ENCODE measurements around the gene CDC45. TPM values are rescaled to one million over a fixed set of nuclear protein-coding genes. Genes with fewer than 3 reads are reported as not detected.

CDC45 gene
- total RNA-seq, 2 experiments from 2014 or later: 80.2 to 83.0 TPM

DNA sequence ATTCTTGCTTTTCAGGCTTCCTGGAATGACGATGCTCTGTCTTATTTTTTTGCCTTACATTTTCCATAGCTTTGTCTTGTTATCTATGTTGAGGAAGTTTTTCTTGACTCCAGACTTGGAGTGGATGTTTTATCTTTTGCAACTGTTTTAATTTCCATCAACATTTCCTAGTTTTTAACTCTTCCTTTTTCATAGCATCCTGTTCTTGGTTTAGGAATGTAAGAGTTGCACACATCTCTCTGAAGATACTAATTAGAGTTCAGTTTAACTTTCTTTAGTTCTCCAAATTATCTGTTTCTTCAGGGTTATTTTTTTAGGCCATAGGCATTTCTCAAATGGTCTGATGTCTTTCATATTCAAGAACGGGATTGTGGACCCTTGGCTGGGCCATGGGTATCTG lies 34.1 kb downstream of the CDC45 start:
- ChIA-PET CTCF (ENCODE audit: unreplicated experiment) (no interaction called here), POLR2A (no interaction called here)

DNA sequence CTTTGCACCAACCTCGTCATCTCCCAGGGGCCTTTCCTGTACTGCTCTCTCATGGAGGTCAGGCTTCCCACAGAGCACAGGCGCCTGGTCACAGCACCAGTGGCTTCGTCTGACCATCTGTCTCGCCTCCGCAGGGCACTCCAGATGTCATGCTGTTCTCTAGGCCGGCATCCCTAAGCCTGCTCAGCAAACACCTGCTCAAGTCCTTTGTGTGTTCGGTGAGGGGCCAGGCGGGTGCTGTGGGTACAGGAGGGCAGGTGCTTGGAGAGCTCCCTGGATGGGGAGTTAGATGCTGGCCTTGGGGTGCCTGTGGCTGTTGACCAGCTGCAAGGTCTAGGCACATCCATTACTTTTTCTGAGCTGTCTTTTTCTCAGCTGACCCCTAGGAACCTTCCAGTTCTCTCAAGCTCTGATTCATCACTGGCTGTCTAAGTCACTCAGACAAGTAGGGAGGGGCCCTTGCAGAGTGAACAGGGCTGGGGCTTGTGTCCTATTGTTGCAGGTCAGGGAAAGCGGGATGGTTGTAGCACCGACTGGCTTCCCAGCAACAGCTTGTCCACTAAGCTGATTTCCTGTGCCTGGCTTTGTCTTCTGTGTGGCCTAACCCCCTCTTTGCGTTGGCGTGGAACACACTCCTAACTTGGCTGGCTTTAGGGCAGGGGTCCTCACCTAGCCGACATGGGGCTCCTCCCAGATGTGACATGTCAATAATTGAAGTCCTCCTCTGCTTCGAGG lies 35.3 kb downstream of the CDC45 start:
- TF ChIP-seq, protein P1, sequence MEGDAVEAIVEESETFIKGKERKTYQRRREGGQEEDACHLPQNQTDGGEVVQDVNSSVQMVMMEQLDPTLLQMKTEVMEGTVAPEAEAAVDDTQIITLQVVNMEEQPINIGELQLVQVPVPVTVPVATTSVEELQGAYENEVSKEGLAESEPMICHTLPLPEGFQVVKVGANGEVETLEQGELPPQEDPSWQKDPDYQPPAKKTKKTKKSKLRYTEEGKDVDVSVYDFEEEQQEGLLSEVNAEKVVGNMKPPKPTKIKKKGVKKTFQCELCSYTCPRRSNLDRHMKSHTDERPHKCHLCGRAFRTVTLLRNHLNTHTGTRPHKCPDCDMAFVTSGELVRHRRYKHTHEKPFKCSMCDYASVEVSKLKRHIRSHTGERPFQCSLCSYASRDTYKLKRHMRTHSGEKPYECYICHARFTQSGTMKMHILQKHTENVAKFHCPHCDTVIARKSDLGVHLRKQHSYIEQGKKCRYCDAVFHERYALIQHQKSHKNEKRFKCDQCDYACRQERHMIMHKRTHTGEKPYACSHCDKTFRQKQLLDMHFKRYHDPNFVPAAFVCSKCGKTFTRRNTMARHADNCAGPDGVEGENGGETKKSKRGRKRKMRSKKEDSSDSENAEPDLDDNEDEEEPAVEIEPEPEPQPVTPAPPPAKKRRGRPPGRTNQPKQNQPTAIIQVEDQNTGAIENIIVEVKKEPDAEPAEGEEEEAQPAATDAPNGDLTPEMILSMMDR (conservative IDR thresholded peaks at IDR 0.05; ENCODE audit: low read length): no peak
- TF ChIP-seq EZH2phosphoT487 (IDR thresholded peaks at IDR 0.05; ENCODE audit: borderline replicate concordance, low read depth, low read length): no peak
- BruUV-seq (replicated peaks): no TSS peak
- intact Hi-C loops (cut with micrococcal nuclease; ENCODE audit: unreplicated experiment): no loop called here

More for the DNA sequence above, 34.1 kb downstream of the CDC45 start:
- H4K20me1 ChIP-seq (ENCODE audit: insufficient read depth, low read length): no peaks in the 10 kb centered on the region
- no peaks in the 10 kb centered on the region for H3K79me2 ChIP-seq (ENCODE audit: insufficient read depth, low read depth, low read length)
- no peak for DNase-seq (ENCODE audit: low spot score)
- H3K4me3 ChIP-seq (ENCODE audit: low read depth, low read length, poor library complexity, severe bottlenecking): no peak overlapping the region
- no peak overlapping the region for H2AFZ ChIP-seq (ENCODE audit: low read length)
- H3K36me3 ChIP-seq (ENCODE audit: insufficient read depth, low read length): peaks cover 98% of the 10 kb centered on the region
- no peaks in the 10 kb centered on the region for H3K9me3 ChIP-seq (ENCODE audit: low read length)
- H3K4me1 ChIP-seq (ENCODE audit: insufficient read depth, low read length, poor library complexity, severe bottlenecking): no peaks in the 10 kb centered on the region
- no TSS peak for BruUV-seq (replicated peaks)
- H3K4me2 ChIP-seq (ENCODE audit: low read length): no peak overlapping the region
- no peaks in the 10 kb centered on the region for H3K9me2 ChIP-seq (ENCODE audit: insufficient read depth, low read length)
- intact Hi-C loops (cut with micrococcal nuclease; ENCODE audit: unreplicated experiment): no loop called here
- no peak overlapping the region for H3K27ac ChIP-seq (ENCODE audit: low read depth, low read length, poor library complexity, severe bottlenecking)
- TF ChIP-seq EZH2phosphoT487 (IDR thresholded peaks at IDR 0.05; ENCODE audit: borderline replicate concordance, low read depth, low read length): no peak
- TF ChIP-seq, protein P1 (conservative IDR thresholded peaks at IDR 0.05; ENCODE audit: low read length): no peak

DNA sequence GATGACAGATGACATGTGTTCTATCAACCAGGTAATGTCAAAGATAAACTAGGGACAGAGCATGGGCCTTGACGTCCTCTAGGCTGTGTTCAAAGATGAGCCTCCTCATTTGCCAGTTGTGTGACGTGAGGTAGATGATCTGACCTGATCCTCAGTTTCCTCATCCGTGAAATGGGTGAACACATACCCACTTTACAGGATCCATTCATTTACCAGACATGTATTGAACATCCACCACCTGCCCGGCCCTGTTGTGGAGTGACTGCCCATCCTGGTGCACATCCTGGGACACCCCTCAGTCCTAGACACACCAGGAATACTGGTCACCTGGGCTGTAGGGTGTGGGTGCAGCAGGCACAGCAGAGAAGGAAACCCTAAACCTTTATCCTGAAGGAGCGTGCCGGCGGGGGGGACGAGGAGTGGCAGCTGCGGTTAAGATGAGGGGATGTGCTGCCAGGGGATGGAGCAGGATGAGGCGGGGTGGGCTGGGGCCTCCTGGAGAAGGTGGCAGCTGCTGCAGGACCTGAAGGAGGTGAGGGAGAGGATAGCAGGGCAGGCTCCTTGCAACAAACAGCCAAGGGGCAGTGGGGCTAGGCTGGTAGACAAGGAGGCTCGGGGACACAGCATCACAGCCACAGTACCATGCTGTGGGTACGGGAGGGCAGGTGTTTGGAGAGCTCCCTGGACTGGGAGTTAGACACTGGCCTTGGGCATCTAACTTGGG lies 36.1 kb downstream of the CDC45 start:
- Histone ChIP-seq H3K9me2 (ENCODE audit: insufficient read depth, low read length) (no peaks in the 10 kb centered on the region), H3K4me1 (ENCODE audit: insufficient read depth, low read length, poor library complexity, severe bottlenecking) (no peaks in the 10 kb centered on the region), H3K9me3 (ENCODE audit: low read length) (no peaks in the 10 kb centered on the region), H2AFZ (ENCODE audit: low read length) (no peak overlapping the region), H3K36me3 (ENCODE audit: insufficient read depth, low read length) (peaks cover 96% of the 10 kb centered on the region), H4K20me1 (ENCODE audit: insufficient read depth, low read length) (no peaks in the 10 kb centered on the region), H3K27ac (ENCODE audit: low read depth, low read length, poor library complexity, severe bottlenecking) (no peak overlapping the region), H3K4me2 (ENCODE audit: low read length) (no peak overlapping the region), H3K4me3 (ENCODE audit: low read depth, low read length, poor library complexity, severe bottlenecking) (no peak overlapping the region), H3K79me2 (ENCODE audit: insufficient read depth, low read depth, low read length) (no peaks in the 10 kb centered on the region)
- no peak for DNase-seq (ENCODE audit: low spot score)
- ChIA-PET POLR2A (no interaction called here), CTCF (ENCODE audit: unreplicated experiment) (no interaction called here)
- BruUV-seq (replicated peaks): no TSS peak
- TF ChIP-seq EZH2phosphoT487 (IDR thresholded peaks at IDR 0.05; ENCODE audit: borderline replicate concordance, low read depth, low read length): no peak
- TF ChIP-seq, protein P1 (conservative IDR thresholded peaks at IDR 0.05; ENCODE audit: low read length): no peak
- intact Hi-C loops (cut with micrococcal nuclease; ENCODE audit: unreplicated experiment): no loop called here

More for the DNA sequence above, 35.3 kb downstream of the CDC45 start:
- no peak overlapping the region for H3K4me3 ChIP-seq (ENCODE audit: low read depth, low read length, poor library complexity, severe bottlenecking)
- no peak overlapping the region for H2AFZ ChIP-seq (ENCODE audit: low read length)
- H3K9me2 ChIP-seq (ENCODE audit: insufficient read depth, low read length): no peaks in the 10 kb centered on the region
- no peaks in the 10 kb centered on the region for H4K20me1 ChIP-seq (ENCODE audit: insufficient read depth, low read length)
- no peak overlapping the region for H3K27ac ChIP-seq (ENCODE audit: low read depth, low read length, poor library complexity, severe bottlenecking)
- no peaks in the 10 kb centered on the region for H3K9me3 ChIP-seq (ENCODE audit: low read length)
- ChIA-PET CTCF (ENCODE audit: unreplicated experiment) (interaction anchor here (0.6 kb wide), 1 partner anchor 359 kb away, joined by 4 read pairs; no protein-coding TSS in a partner anchor), POLR2A (no interaction called here)
- peaks cover 97% of the 10 kb centered on the region for H3K36me3 ChIP-seq (ENCODE audit: insufficient read depth, low read length)
- no peak for DNase-seq (ENCODE audit: low spot score)
- no peaks in the 10 kb centered on the region for H3K4me1 ChIP-seq (ENCODE audit: insufficient read depth, low read length, poor library complexity, severe bottlenecking)
- H3K79me2 ChIP-seq (ENCODE audit: insufficient read depth, low read depth, low read length): no peaks in the 10 kb centered on the region
- no peak overlapping the region for H3K4me2 ChIP-seq (ENCODE audit: low read length)
